ENCODE results near the gene DDX47. TPM values are rescaled to one million over a fixed set of nuclear protein-coding genes. Genes with fewer than 3 reads are reported as not detected.

Gene DDX47
- total RNA-seq, 1 donor from 2014 or later: 26.7 TPM

- Histone ChIP-seq H3K4me1 (no peaks in the 10 kb centered on the region), H3K4me3 (no peak overlapping the region), H3K9me3 (replicated peaks) (no peaks in the 10 kb centered on the region), H3K27me3 (ENCODE audit: low read depth) (no peaks in the 10 kb centered on the region), H3K36me3 (no peaks in the 10 kb centered on the region), H3K27ac (replicated peaks) (no peak overlapping the region)
- intact Hi-C loops (cut with micrococcal nuclease): no loop called here
- TF ChIP-seq, protein P1, sequence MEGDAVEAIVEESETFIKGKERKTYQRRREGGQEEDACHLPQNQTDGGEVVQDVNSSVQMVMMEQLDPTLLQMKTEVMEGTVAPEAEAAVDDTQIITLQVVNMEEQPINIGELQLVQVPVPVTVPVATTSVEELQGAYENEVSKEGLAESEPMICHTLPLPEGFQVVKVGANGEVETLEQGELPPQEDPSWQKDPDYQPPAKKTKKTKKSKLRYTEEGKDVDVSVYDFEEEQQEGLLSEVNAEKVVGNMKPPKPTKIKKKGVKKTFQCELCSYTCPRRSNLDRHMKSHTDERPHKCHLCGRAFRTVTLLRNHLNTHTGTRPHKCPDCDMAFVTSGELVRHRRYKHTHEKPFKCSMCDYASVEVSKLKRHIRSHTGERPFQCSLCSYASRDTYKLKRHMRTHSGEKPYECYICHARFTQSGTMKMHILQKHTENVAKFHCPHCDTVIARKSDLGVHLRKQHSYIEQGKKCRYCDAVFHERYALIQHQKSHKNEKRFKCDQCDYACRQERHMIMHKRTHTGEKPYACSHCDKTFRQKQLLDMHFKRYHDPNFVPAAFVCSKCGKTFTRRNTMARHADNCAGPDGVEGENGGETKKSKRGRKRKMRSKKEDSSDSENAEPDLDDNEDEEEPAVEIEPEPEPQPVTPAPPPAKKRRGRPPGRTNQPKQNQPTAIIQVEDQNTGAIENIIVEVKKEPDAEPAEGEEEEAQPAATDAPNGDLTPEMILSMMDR (IDR thresholded peaks at IDR 0.05; ENCODE audit: borderline replicate concordance): no peak
- no peak for DNase-seq
These were observed 40.3 kb downstream of the DDX47 start for GRCh38 chr12:12853435-12853834.

- no peak overlapping the region for H3K27ac ChIP-seq (replicated peaks)
- DNase-seq: no peak
- H3K4me1 ChIP-seq: no peaks in the 10 kb centered on the region
- no peaks in the 10 kb centered on the region for H3K36me3 ChIP-seq
- TF ChIP-seq, protein P1 (IDR thresholded peaks at IDR 0.05; ENCODE audit: borderline replicate concordance): no peak
- H3K4me3 ChIP-seq: no peak overlapping the region
- H3K9me3 ChIP-seq (replicated peaks): no peaks in the 10 kb centered on the region
- intact Hi-C loops (cut with micrococcal nuclease): no loop called here
- H3K27me3 ChIP-seq (ENCODE audit: low read depth): no peaks in the 10 kb centered on the region
These were observed 46.5 kb downstream of the DDX47 start for GRCh38 chr12:12859690-12860089.

- intact Hi-C loops (cut with micrococcal nuclease): no loop called here
These were observed 51.1 kb downstream of the DDX47 start for GRCh38 chr12:12864243-12864642.

DNA sequence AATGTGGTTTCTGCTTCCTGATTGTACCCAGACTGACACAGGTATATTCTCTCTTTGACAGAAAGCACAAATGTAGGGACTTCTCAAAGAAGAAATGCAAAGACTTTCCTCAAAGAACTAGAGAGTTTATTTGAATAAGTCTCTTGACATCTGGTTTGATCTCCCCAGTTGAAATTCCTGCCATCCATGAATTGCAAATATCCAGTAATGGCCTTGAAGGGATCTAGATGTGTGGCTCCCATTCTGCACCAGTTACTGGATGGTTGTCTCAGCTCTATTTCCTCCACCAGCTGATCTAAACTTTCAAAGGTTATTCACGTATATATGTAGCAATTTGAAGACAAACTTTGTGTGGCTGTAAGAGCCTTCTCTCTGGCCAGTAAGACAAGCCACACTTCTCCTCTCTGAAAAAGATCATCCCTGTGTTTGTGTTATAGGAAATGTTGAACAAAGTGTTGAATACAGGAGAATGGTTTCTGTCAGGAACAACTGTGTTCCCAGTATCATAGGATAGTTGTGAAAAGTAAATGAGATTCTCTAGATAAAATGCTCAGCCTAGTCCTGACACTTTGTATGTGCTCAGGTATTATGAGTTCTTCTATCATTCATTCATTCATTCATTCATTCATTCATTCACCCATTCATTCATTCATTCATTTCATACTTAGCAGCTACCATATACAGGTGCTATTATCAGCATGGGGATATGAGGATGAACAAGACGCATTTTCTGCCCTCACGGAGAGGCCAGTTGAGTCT, 55.5 kb downstream of the DDX47 start:
- intact Hi-C loops (cut with micrococcal nuclease): no loop called here
- Histone ChIP-seq H3K4me1 (no peaks in the 10 kb centered on the region), H3K36me3 (no peaks in the 10 kb centered on the region), H3K27ac (replicated peaks) (no peak overlapping the region), H3K27me3 (ENCODE audit: low read depth) (no peaks in the 10 kb centered on the region), H3K9me3 (replicated peaks) (no peaks in the 10 kb centered on the region), H3K4me3 (no peak overlapping the region)
- no peak for DNase-seq
- TF ChIP-seq, protein P1 (IDR thresholded peaks at IDR 0.05; ENCODE audit: borderline replicate concordance): no peak

More at GRCh38 chr12:12864243-12864642, 51.1 kb downstream of the DDX47 start:
- Histone ChIP-seq H3K9me3 (replicated peaks) (no peaks in the 10 kb centered on the region), H3K4me1 (no peaks in the 10 kb centered on the region), H3K36me3 (no peaks in the 10 kb centered on the region), H3K27ac (replicated peaks) (no peak overlapping the region), H3K27me3 (ENCODE audit: low read depth) (no peaks in the 10 kb centered on the region), H3K4me3 (no peak overlapping the region)
- TF ChIP-seq, protein P1 (IDR thresholded peaks at IDR 0.05; ENCODE audit: borderline replicate concordance): no peak
- no peak for DNase-seq

- Histone ChIP-seq H3K36me3 (no peaks in the 10 kb centered on the region), H3K4me3 (no peak overlapping the region), H3K27me3 (ENCODE audit: low read depth) (no peaks in the 10 kb centered on the region), H3K4me1 (no peaks in the 10 kb centered on the region), H3K9me3 (replicated peaks) (no peaks in the 10 kb centered on the region), H3K27ac (replicated peaks) (no peak overlapping the region)
- intact Hi-C loops (cut with micrococcal nuclease): no loop called here
- TF ChIP-seq, protein P1 (IDR thresholded peaks at IDR 0.05; ENCODE audit: borderline replicate concordance): no peak
- DNase-seq: no peak
These were observed 57.3 kb downstream of the DDX47 start for GRCh38 chr12:12870465-12870864.
